Measurements from ENCODE around the gene PLEKHG2.

The PLEKHG2 gene

DNA sequence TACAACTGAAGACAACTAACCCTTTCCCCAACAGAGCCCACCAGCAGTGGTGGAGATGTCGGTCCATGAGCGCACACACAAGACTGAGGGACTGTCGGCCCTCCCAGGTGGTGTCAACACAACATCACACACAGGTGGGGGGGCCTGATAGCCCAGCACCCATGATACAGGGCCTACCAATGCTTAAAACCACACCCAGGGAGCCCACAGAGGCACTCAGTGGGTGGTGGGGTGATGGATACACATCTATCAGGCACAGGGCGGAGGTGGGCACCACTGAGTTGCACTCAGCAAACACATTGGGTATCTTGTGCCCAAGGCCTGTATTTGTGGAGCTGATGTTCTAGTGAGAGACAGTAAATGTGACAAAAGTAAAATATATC, 12.8 kb upstream of the PLEKHG2 start:
- DNase-seq (ENCODE audit: low read depth, low spot score): no peak
- Histone ChIP-seq H3K4me3 (ENCODE audit: insufficient read length, low read depth) (no peak overlapping the region), H3K9me3 (ENCODE audit: insufficient read depth, low read length) (no peaks in the 10 kb centered on the region), H3K4me1 (ENCODE audit: insufficient read depth, insufficient read length) (peaks cover 21% of the 10 kb centered on the region), H3K9ac (ENCODE audit: insufficient read length, low read depth) (no peak overlapping the region), H3K36me3 (ENCODE audit: insufficient read depth, insufficient read length, low read length) (peaks cover 26% of the 10 kb centered on the region), H3K27me3 (ENCODE audit: insufficient read depth, insufficient read length) (no peaks in the 10 kb centered on the region)
- no peak for TF ChIP-seq SUZ12 (IDR thresholded peaks at IDR 0.05; ENCODE audit: extremely low read depth, insufficient read depth, insufficient read length)

- Histone ChIP-seq H3K27me3 (ENCODE audit: insufficient read depth, insufficient read length) (no peaks in the 10 kb centered on the region), H3K36me3 (ENCODE audit: insufficient read depth, insufficient read length, low read length) (peaks cover 24% of the 10 kb centered on the region), H3K4me3 (ENCODE audit: insufficient read length, low read depth) (no peak overlapping the region), H3K9me3 (ENCODE audit: insufficient read depth, low read length) (no peaks in the 10 kb centered on the region), H3K9ac (ENCODE audit: insufficient read length, low read depth) (no peak overlapping the region), H3K4me1 (ENCODE audit: insufficient read depth, insufficient read length) (peaks cover 21% of the 10 kb centered on the region)
- TF ChIP-seq ZNF274 (IDR thresholded peaks at IDR 0.05; ENCODE audit: low read depth, low read length) (no peak), YY1 (IDR thresholded peaks at IDR 0.05; ENCODE audit: insufficient read depth, insufficient read length) (no peak), SUZ12 (IDR thresholded peaks at IDR 0.05; ENCODE audit: extremely low read depth, insufficient read depth, insufficient read length) (no peak)
- DNase-seq (ENCODE audit: low read depth, low spot score): no peak
These were observed 12.4 kb upstream of the PLEKHG2 start for GRCh38 chr19:39400061-39400460.

- Histone ChIP-seq H3K4me3 (ENCODE audit: insufficient read length, low read depth) (no peak overlapping the region), H3K4me1 (ENCODE audit: insufficient read depth, insufficient read length) (peaks cover 21% of the 10 kb centered on the region), H3K36me3 (ENCODE audit: insufficient read depth, insufficient read length, low read length) (peaks cover 17% of the 10 kb centered on the region), H3K27me3 (ENCODE audit: insufficient read depth, insufficient read length) (no peaks in the 10 kb centered on the region), H3K9me3 (ENCODE audit: insufficient read depth, low read length) (no peaks in the 10 kb centered on the region), H3K9ac (ENCODE audit: insufficient read length, low read depth) (peak overlapping the region; percentile 39)
- TF ChIP-seq ZNF274 (IDR thresholded peaks at IDR 0.05; ENCODE audit: low read depth, low read length) (no peak), SUZ12 (IDR thresholded peaks at IDR 0.05; ENCODE audit: extremely low read depth, insufficient read depth, insufficient read length) (no peak), YY1 (IDR thresholded peaks at IDR 0.05; ENCODE audit: insufficient read depth, insufficient read length) (no peak)
- no peak for DNase-seq (ENCODE audit: low read depth, low spot score)
These were observed 11.4 kb upstream of the PLEKHG2 start for GRCh38 chr19:39401070-39401548.

DNA sequence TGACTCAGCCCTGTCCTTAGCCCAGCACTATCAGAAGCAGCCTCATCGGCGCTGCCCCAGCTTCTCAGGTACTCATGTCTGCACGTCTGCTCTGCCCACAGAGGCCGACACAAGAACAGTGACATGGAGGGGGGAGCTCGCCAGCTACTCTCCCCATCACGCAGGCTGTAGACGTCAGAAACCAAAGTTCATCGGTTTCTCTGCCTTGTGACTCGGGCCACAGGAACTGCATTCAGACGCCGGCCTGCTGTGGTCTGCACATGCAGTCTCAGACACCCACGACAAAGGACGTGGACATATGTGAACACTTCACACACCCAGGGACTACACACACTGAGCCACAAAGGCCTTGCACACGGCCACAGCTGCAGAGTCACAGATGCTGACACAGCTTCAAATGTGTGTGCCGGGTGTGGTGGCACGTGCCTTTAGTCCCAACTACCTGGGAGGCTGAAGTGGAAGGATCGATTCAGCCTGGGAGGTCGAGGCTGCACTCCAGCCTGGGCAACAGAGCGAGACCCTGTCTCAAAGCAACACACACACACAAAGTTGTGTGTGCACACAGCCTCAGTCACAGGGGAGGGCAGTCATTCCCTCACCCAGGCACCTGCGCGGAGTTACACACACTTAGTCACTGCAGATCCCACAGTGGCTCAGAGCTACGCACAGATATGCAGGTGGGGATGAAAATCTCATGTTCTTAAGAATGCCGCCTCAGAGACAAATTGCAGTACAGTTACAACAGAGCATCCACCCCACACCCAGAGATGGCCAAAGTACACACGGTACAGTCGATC, 10.7 kb upstream of the PLEKHG2 start:
- TF ChIP-seq ZNF274 (IDR thresholded peaks at IDR 0.05; ENCODE audit: low read depth, low read length): no peak
- H3K4me1 ChIP-seq (ENCODE audit: insufficient read depth, insufficient read length): peaks cover 21% of the 10 kb centered on the region
- H3K27me3 ChIP-seq (ENCODE audit: insufficient read depth, insufficient read length): no peaks in the 10 kb centered on the region
- peak overlapping the region; percentile 85 for H3K9ac ChIP-seq (ENCODE audit: insufficient read length, low read depth)
- no peaks in the 10 kb centered on the region for H3K9me3 ChIP-seq (ENCODE audit: insufficient read depth, low read length)
- DNase-seq (ENCODE audit: low read depth, low spot score): no peak
- peaks cover 17% of the 10 kb centered on the region for H3K36me3 ChIP-seq (ENCODE audit: insufficient read depth, insufficient read length, low read length)
- H3K4me3 ChIP-seq (ENCODE audit: insufficient read length, low read depth): no peak overlapping the region

DNA sequence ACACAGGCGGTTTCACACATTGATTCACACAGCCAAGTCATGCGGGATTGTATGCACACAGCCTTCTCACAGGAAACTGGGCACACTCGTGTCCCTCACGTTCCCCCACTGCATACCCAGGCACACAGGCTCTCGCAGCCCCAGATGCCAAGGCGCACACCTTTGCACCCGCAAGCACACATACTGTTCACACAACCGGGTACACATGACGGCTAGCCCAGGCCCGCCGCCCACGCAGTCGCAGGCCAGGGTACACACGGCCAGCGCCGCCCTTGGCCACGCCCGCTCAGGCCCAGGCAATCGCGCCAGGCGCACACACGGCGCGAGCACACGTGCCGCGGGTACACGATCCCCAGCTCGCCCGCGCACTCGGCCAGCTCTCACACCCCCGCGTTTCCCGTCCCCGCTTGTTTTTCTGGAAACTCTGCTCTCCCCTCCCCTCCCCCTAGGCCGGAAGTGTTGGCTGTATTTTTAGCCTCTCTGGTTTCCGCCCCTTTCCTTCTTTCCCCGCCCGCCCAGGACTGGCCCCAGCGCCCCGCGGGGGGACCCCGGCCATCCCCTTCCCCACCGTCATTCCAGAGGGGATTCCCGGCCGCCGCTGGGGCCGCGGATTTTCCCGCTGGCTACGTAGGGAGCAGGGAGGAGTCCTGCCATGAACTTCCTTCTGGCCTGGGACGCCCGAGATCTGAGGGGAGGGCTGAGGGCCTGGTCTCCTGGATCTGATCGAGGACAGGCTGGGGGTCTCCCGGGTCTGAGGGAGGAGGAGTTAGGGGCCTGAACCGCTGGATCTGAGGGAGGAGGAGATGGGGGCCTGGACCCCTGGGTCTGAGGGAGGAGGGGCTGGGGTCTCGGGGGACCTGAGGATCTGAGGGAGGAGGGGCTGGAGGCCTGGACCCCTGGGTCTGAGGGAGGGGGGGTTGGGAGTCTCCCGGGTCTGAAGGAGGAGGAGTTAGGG, 9.8 kb upstream of the PLEKHG2 start:
- H3K9me3 ChIP-seq (ENCODE audit: insufficient read depth, low read length): no peaks in the 10 kb centered on the region
- H3K4me1 ChIP-seq (ENCODE audit: insufficient read depth, insufficient read length): peaks cover 19% of the 10 kb centered on the region
- H3K36me3 ChIP-seq (ENCODE audit: insufficient read depth, insufficient read length, low read length): peaks cover 11% of the 10 kb centered on the region
- peak overlapping the region; percentile 85 for H3K9ac ChIP-seq (ENCODE audit: insufficient read length, low read depth)
- H3K4me3 ChIP-seq (ENCODE audit: insufficient read length, low read depth): peak overlapping the region; percentile 51
- no peak for DNase-seq (ENCODE audit: low read depth, low spot score)
- H3K27me3 ChIP-seq (ENCODE audit: insufficient read depth, insufficient read length): no peaks in the 10 kb centered on the region
- TF ChIP-seq YY1 (IDR thresholded peaks at IDR 0.05; ENCODE audit: insufficient read depth, insufficient read length) (no peak), SUZ12 (IDR thresholded peaks at IDR 0.05; ENCODE audit: extremely low read depth, insufficient read depth, insufficient read length) (no peak), ZNF274 (IDR thresholded peaks at IDR 0.05; ENCODE audit: low read depth, low read length) (no peak)

GRCh38 chr19:39403331-39404312, 8.8 kb upstream of the PLEKHG2 start:
- Histone ChIP-seq H3K4me3 (ENCODE audit: insufficient read length, low read depth) (peak overlapping the region; percentile 41), H3K4me1 (ENCODE audit: insufficient read depth, insufficient read length) (peaks cover 15% of the 10 kb centered on the region), H3K9ac (ENCODE audit: insufficient read length, low read depth) (peak overlapping the region; percentile 85), H3K27me3 (ENCODE audit: insufficient read depth, insufficient read length) (no peaks in the 10 kb centered on the region), H3K9me3 (ENCODE audit: insufficient read depth, low read length) (no peaks in the 10 kb centered on the region), H3K36me3 (ENCODE audit: insufficient read depth, insufficient read length, low read length) (peaks cover 17% of the 10 kb centered on the region)
- peak; percentile 82 for DNase-seq (ENCODE audit: low read depth, low spot score)
- TF ChIP-seq ZNF274 (IDR thresholded peaks at IDR 0.05; ENCODE audit: low read depth, low read length) (no peak), SUZ12 (IDR thresholded peaks at IDR 0.05; ENCODE audit: extremely low read depth, insufficient read depth, insufficient read length) (no peak), YY1 (IDR thresholded peaks at IDR 0.05; ENCODE audit: insufficient read depth, insufficient read length) (no peak)
